Urinary bladder (tissue), 4 donors: Measurements from ENCODE around the gene TRERF1. TPM values are rescaled to one million over a fixed set of nuclear protein-coding genes. Genes with fewer than 3 reads are reported as not detected.

Experiments used
- DNase-seq: peaks from one replicate; pipeline ENCODE4 v3.0.0-alpha.2; 2015; ENCODE audit errors: extremely low spot score
- H3K27ac ChIP-seq: one replicate; pipeline ENCODE4 v1.5.1; 2013; ENCODE audit warnings: low read depth, mild to moderate bottlenecking, moderate library complexity
- H3K36me3 ChIP-seq: one replicate; pipeline ENCODE4 v1.6.1; 2013; ENCODE audit warnings: mild to moderate bottlenecking, moderate library complexity; ENCODE audit not compliant: insufficient read depth
- H3K4me1 ChIP-seq: one replicate; pipeline ENCODE4 v1.6.1; 2013; ENCODE audit warnings: mild to moderate bottlenecking, moderate library complexity; ENCODE audit not compliant: insufficient read depth
- H3K4me3 ChIP-seq: one replicate; pipeline ENCODE4 v1.5.1; 2013; ENCODE audit warnings: low read depth, low read length
- WGBS: extraction: QIAGEN DNeasy Blood & Tissue Kit; methylation state at CpG from one replicate; pipeline ENCODE4 v1.1.7; 2013; 5-methylcytosine and 5-hydroxymethylcytosine counted together
- polyA plus RNA-seq: library from polyadenylated mRNA; stranded (reverse); fragments of 200-250 nt; gene quantifications from one replicate; pipeline ENCODE4 v1.2.3, GENCODE V29; 2013
- total RNA-seq: library from RNA; depleted of rRNA; stranded (reverse); fragments of >200 nt; gene quantifications from one replicate; pipeline ENCODE4 v1.2.3, GENCODE V29; 2014
- donor health status: healthy with polysubstance abuse.
- donor health status: healthy.

TRERF1 gene
- total and polyA plus RNA-seq, 2 donors = 7.9 to 12.1 TPM

- WGBS = 38% methylated on average over 3 of the region's 3 CpGs
- Histone ChIP-seq H3K4me3 (no peak overlapping the region), H3K27ac (no peak overlapping the region), H3K4me1 (peaks cover 3% of the 10 kb centered on the region), H3K36me3 (no peaks in the 10 kb centered on the region)
- DNase-seq = no peak
Observed at GRCh38 chr6:42350911-42351310, 100.8 kb downstream of the TRERF1 start.

DNA sequence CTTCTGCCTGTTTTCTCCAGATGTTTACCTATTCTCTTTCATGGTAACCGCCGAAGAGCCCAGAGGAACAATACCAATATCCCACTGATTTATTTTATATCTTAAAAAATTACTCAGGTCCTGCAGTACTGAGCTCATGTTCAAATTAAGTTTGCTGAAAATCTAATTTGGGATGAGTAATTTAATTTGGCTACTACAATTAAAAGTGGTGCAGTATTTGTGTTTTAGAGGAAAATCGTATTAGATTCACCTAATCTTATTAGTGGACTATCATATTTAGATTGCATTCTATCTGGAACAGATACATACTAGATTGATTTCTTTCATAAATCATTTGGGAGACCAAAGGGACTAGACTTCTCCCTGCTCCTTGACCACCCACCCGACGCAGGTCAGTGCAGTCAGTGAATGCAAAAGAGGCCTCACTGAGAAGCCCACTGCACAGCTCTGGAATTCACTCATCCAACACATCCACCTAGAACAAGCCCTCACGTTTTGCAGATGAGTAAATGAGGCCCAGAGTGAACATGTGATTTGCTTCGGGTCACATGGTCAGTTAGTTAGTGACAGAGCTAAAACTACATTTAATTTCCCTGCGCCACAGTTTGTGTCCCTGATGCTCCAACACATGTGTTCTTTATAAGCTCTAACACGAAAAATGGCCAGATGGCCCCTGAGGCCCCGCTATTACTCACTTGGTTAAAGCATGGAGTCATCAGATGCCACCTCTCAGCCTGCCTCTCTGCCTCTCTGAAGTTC, 101.8 kb downstream of the TRERF1 start:
- no peak overlapping the region for H3K4me3 ChIP-seq
- no peaks in the 10 kb centered on the region for H3K36me3 ChIP-seq
- WGBS = 88% methylated on average over 10 of the region's 10 CpGs
- H3K4me1 ChIP-seq = peaks cover 3% of the 10 kb centered on the region
- no peak overlapping the region for H3K27ac ChIP-seq
- DNase-seq = no peak

DNA sequence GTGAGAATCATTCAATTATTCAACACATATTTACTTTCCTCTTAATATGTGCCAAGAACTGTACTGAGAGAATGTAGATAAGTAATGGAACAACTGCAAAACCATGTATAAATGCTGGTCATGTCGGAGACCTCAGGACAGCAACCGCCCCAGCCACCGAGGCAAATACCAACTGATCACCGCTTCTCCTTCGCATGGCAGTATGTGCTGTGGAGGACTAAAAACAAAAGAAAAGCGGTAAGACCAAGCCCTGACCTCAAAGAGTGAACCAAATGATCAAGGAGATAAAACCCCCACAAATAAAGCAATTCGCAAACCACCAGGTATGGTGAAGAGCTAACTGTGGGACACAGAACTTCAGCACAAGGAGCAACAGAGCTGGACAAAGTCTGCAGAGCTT, 104.3 kb downstream of the TRERF1 start:
- Histone ChIP-seq H3K36me3 (no peaks in the 10 kb centered on the region), H3K4me1 (peaks cover 3% of the 10 kb centered on the region), H3K27ac (no peak overlapping the region), H3K4me3 (no peak overlapping the region)
- DNase-seq = no peak
- 90% methylated on average over 7 of the region's 7 CpGs for WGBS

DNA sequence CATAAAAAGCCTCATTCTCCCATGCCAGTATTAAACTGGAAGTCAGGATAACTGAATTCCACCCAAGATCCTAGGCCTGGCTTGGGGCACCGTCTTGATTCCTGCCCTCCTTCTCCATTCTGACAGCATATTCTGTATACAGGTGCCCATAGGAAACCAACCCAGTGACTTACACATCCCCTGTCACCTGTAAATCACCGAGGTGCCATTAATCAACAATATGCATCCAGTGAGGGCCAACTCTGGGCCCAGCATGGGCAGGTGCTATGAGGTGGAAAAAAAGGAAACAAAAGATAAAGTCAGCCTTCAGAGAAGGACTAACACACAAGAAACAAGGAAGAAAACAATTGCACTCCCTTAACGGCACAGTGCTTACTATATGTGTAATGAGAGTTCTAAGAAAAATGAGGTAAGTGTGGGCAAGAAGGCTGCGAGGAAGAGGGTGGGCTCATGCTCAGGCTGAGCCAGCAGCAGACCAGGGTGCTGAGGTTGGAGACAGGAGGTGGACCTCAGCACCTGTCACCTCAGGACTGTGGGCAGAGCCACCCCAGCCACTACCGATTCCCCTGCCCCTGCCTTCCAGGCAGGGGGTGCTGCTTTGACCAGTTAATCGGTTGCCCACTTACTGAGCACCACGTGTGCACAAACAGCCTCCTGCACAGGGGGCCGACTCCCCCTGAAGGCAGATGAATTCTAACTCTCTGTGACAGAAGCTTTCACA, 105.9 kb downstream of the TRERF1 start:
- no peak for DNase-seq
- Histone ChIP-seq H3K4me1 (peaks cover 3% of the 10 kb centered on the region), H3K27ac (no peak overlapping the region), H3K36me3 (no peaks in the 10 kb centered on the region), H3K4me3 (no peak overlapping the region)
- 83% methylated on average over 8 of the region's 8 CpGs for WGBS

- Histone ChIP-seq H3K4me1 (peaks cover 3% of the 10 kb centered on the region), H3K4me3 (no peak overlapping the region), H3K27ac (no peak overlapping the region), H3K36me3 (no peaks in the 10 kb centered on the region)
- DNase-seq = no peak
- WGBS = 59% methylated on average over 1 of the region's 1 CpG
Observed at GRCh38 chr6:42344756-42345155, 107.0 kb downstream of the TRERF1 start.

- Histone ChIP-seq H3K4me1 (no peaks in the 10 kb centered on the region), H3K27ac (no peak overlapping the region), H3K36me3 (no peaks in the 10 kb centered on the region), H3K4me3 (no peak overlapping the region)
- 97% methylated on average over 3 of the region's 3 CpGs for WGBS
- no peak for DNase-seq
Observed at GRCh38 chr6:42341771-42342553, 109.8 kb downstream of the TRERF1 start.

DNA sequence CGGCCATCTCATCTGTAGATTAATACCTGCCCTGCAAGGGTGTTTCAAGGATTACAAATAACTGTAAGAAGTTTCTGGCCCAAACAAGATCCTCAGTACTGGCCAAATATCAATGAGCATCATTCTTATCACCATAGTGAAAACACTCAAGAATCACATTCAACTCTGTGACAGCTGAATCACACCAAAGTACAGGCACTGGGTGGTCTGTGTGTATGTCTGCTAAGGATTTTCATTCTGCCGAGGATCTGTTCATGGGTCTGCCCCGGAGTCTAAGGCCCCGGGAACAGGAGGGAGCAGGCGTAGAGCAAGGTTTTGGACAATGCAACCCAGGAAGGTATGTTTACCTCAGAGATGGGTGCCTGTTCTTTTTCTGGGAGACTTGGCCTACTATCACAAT, 110.5 kb downstream of the TRERF1 start:
- no peak overlapping the region for H3K27ac ChIP-seq
- no peak overlapping the region for H3K4me3 ChIP-seq
- H3K4me1 ChIP-seq = no peaks in the 10 kb centered on the region
- no peak for DNase-seq
- no peaks in the 10 kb centered on the region for H3K36me3 ChIP-seq
- WGBS = 79% methylated on average over 5 of the region's 5 CpGs

- Histone ChIP-seq H3K4me1 (no peaks in the 10 kb centered on the region), H3K4me3 (no peak overlapping the region), H3K36me3 (no peaks in the 10 kb centered on the region), H3K27ac (no peak overlapping the region)
- DNase-seq = no peak
- 88% methylated on average over 6 of the region's 6 CpGs for WGBS
Observed at GRCh38 chr6:42340511-42340910, 111.2 kb downstream of the TRERF1 start.

- H3K27ac ChIP-seq = no peak overlapping the region
- H3K36me3 ChIP-seq = no peaks in the 10 kb centered on the region
- 87% methylated on average over 2 of the region's 2 CpGs for WGBS
- no peak for DNase-seq
- H3K4me1 ChIP-seq = no peaks in the 10 kb centered on the region
- H3K4me3 ChIP-seq = no peak overlapping the region
Observed at GRCh38 chr6:42339991-42340401, 111.7 kb downstream of the TRERF1 start.

DNA sequence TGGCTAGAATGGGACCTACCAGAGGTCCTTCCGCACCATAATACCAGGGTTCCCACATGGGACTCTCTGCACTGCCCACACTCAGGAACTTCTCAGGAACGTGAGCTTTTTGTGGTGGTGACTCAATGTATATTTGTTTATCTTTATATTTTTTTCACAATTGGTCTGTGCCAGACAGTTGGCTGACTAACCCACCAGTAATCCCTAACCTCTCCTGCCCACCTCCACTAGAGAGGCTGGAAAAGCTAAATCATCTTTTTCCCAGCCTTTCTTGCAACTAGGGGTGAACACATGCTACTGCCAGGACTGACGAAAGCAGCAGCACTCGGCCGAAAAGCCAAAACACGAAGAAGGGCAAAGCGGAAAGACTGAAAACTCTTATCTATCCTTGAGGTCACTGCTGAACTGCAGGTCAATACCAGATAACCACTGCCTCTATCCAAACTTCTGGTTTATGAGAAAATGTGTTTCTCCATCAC, 112.9 kb downstream of the TRERF1 start:
- H3K4me1 ChIP-seq = no peaks in the 10 kb centered on the region
- no peak overlapping the region for H3K4me3 ChIP-seq
- no peaks in the 10 kb centered on the region for H3K36me3 ChIP-seq
- 61% methylated on average over 7 of the region's 7 CpGs for WGBS
- H3K27ac ChIP-seq = no peak overlapping the region
- no peak for DNase-seq

DNA sequence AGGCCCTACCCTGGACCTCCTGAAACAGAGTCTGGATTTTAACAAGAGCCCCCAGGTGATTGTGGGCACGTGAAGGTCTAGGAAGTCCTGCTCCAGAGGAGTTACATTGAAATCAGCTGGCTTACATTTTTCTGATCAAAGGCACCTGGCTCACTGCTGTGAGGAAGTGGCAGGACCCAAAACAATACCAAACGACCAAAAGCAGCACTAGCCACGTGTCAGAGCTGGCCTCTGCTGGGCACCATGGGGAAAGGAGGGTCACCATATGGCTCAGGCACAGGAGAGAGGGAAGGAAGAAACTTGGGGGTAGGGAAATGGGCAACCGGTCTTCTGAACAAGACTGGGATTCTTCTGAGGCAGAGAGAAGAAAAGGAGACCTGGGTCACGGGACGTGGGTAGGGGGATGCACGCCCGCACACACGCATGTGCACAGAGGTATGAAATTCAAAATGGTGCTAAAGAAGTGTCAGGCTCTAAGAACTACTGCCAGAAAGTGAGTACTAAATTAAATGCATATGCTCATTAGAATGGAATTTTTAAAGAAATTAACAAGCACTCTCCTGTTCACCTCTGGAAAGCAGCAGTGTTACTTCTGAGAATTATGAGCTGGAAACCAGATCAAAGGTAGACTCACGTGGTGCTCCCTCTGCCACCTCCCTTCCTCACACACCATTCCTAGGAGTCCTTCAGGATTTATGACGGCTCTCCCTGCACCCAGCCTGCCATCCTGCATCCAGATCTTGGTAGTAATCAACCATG, 113.6 kb downstream of the TRERF1 start:
- no peak overlapping the region for H3K27ac ChIP-seq
- no peaks in the 10 kb centered on the region for H3K4me1 ChIP-seq
- no peak for DNase-seq
- H3K36me3 ChIP-seq = no peaks in the 10 kb centered on the region
- H3K4me3 ChIP-seq = no peak overlapping the region
- 87% methylated on average over 11 of the region's 11 CpGs for WGBS

DNA sequence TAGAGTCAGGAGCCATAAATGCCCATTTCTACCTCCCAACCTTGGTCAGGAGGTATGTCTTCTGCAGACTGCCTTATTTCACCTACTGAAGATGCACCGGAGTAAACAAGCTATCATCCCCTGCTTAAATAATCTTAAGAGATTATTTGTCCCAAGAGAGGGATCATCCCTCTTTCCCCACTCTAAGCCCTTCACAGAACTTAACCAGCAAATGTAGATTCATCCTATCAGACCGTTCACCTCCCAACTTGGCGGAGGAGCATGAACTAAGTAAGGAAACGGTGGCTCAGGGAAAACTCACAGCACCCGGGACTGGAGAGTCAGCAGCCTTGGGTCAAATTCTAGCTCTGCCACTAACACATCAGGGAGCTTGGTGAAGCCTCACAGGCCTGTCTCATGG, 115.3 kb downstream of the TRERF1 start:
- WGBS = 76% methylated on average over 5 of the region's 5 CpGs
- Histone ChIP-seq H3K27ac (no peak overlapping the region), H3K36me3 (no peaks in the 10 kb centered on the region), H3K4me1 (peaks cover 2% of the 10 kb centered on the region), H3K4me3 (no peak overlapping the region)
- no peak for DNase-seq

GRCh38 chr6:42335896-42336295, 115.8 kb downstream of the TRERF1 start:
- Histone ChIP-seq H3K36me3 (no peaks in the 10 kb centered on the region), H3K4me3 (no peak overlapping the region), H3K4me1 (peaks cover 2% of the 10 kb centered on the region), H3K27ac (no peak overlapping the region)
- 84% methylated on average over 5 of the region's 5 CpGs for WGBS
- DNase-seq = no peak
